ENCODE measurements around the gene KCNAB2.

- TF ChIP-seq CTCF (IDR thresholded peaks at IDR 0.05), result no peak
- TF ChIP-seq, protein P1, sequence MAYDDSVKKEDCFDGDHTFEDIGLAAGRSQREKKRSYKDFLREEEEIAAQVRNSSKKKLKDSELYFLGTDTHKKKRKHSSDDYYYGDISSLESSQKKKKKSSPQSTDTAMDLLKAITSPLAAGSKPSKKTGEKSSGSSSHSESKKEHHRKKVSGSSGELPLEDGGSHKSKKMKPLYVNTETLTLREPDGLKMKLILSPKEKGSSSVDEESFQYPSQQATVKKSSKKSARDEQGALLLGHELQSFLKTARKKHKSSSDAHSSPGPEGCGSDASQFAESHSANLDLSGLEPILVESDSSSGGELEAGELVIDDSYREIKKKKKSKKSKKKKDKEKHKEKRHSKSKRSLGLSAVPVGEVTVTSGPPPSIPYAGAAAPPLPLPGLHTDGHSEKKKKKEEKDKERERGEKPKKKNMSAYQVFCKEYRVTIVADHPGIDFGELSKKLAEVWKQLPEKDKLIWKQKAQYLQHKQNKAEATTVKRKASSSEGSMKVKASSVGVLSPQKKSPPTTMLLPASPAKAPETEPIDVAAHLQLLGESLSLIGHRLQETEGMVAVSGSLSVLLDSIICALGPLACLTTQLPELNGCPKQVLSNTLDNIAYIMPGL (CRISPR knock-in tag; IDR thresholded peaks at IDR 0.05), result no peak
- TF ChIP-seq, protein P2, sequence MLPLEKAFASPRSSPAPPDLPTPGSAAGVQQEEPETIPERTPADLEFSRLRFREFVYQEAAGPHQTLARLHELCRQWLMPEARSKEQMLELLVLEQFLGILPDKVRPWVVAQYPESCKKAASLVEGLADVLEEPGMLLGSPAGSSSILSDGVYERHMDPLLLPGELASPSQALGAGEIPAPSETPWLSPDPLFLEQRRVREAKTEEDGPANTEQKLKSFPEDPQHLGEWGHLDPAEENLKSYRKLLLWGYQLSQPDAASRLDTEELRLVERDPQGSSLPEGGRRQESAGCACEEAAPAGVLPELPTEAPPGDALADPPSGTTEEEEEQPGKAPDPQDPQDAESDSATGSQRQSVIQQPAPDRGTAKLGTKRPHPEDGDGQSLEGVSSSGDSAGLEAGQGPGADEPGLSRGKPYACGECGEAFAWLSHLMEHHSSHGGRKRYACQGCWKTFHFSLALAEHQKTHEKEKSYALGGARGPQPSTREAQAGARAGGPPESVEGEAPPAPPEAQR (CRISPR knock-in tag; IDR thresholded peaks at IDR 0.05), result no peak
- TF ChIP-seq, protein P3, sequence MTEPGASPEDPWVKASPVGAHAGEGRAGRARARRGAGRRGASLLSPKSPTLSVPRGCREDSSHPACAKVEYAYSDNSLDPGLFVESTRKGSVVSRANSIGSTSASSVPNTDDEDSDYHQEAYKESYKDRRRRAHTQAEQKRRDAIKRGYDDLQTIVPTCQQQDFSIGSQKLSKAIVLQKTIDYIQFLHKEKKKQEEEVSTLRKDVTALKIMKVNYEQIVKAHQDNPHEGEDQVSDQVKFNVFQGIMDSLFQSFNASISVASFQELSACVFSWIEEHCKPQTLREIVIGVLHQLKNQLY (CRISPR knock-in tag; IDR thresholded peaks at IDR 0.05), result no peak
- TF ChIP-seq CREB1 (CRISPR knock-in tag; IDR thresholded peaks at IDR 0.05), result no peak
Measured at GRCh38 chr1:6040444-6040843, 5.2 kb upstream of the KCNAB2 start.

All from WTC11 (cell line).